SU-DHL-6 (cell line): ENCODE data around the gene EEFSEC.
A peak's percentile ranks its signal among the peaks of the same experiment; 100 is the strongest.

Source experiments
- H2AFZ ChIP-seq: fragments of 200-600 bp; sonication (generic); 2 replicates; pipeline ENCODE4 v1.6.1; 2014; ENCODE audit warnings: low read depth, mild to moderate bottlenecking, moderate library complexity, mixed read lengths, antibody characterized with exemption, low read length; ENCODE audit not compliant: severe bottlenecking
- H3F3A ChIP-seq: fragments of 200-600 bp; shearing (Covaris generic); 2 replicates; pipeline ENCODE4 v1.6.0; 2016; ENCODE audit warnings: antibody characterized with exemption, mild to moderate bottlenecking; ENCODE audit not compliant: insufficient read depth
- H3K27ac ChIP-seq: fragments of 200-600 bp; sonication (generic); 2 replicates; pipeline ENCODE4 v1.5.1; 2016; ENCODE audit warnings: low read depth, mild to moderate bottlenecking, low read length, moderate library complexity, mixed read lengths
- H3K27me3 ChIP-seq: fragments of 200-600 bp; sonication (generic), shearing (Covaris generic); 2 replicates; pipeline ENCODE4 v1.6.0; 2014; ENCODE audit warnings: mild to moderate bottlenecking, low read length
- H3K36me3 ChIP-seq: fragments of 200-600 bp; sonication (generic); 2 replicates; pipeline ENCODE4 v1.6.1; 2014; ENCODE audit warnings: mild to moderate bottlenecking, low read length, mixed read lengths
- H3K4me2 ChIP-seq: fragments of 300-600, 200-600 bp; shearing (Covaris generic), sonication (generic); 2 replicates; pipeline ENCODE4 v1.6.0; 2014; ENCODE audit warnings: low read length, low read depth, mild to moderate bottlenecking; ENCODE audit not compliant: poor library complexity, severe bottlenecking
- H3K4me3 ChIP-seq: fragments of 200-600 bp; sonication (generic); 2 replicates; pipeline ENCODE4 v1.5.1; 2014; ENCODE audit warnings: antibody characterized with exemption, low read length, mild to moderate bottlenecking, mixed read lengths; ENCODE audit not compliant: insufficient read depth, poor library complexity, severe bottlenecking
- H3K79me2 ChIP-seq: fragments of 200-600 bp; sonication (generic); 2 replicates; pipeline ENCODE4 v1.6.1; 2014; ENCODE audit warnings: mild to moderate bottlenecking, low read length, moderate library complexity; ENCODE audit not compliant: insufficient read depth
- H3K9ac ChIP-seq: fragments of 200-600 bp; sonication (generic); 2 replicates; pipeline ENCODE4 v1.7.0; 2014; ENCODE audit warnings: mild to moderate bottlenecking, low read length
- H3K9me2 ChIP-seq: fragments of 200-600 bp; sonication (generic); replicated peaks from 2 replicates; pipeline ENCODE4 v1.6.1; 2014; ENCODE audit warnings: low read length; ENCODE audit not compliant: insufficient read depth
- H3K9me3 ChIP-seq: fragments of 200-600 bp; sonication (generic); 2 replicates; pipeline ENCODE4 v1.6.1; 2014; ENCODE audit warnings: low read length, mixed read lengths; ENCODE audit not compliant: insufficient read depth
- H4K20me1 ChIP-seq: fragments of 200-600 bp; sonication (generic); 2 replicates; pipeline ENCODE4 v1.6.1; 2014; ENCODE audit warnings: low read depth, mild to moderate bottlenecking, antibody characterized with exemption, low read length, moderate library complexity, mixed read lengths
- EZH2phosphoT487 ChIP-seq: fragments of 200-600 bp; sonication (generic), shearing (Covaris generic); conservative IDR thresholded peaks from 2 replicates; pipeline ENCODE4 v1.6.1; 2018; ENCODE audit warnings: mild to moderate bottlenecking, antibody characterized with exemption, low read length, moderate library complexity, mixed read lengths
- TF ChIP-seq, protein P1 (sequence below): fragments of 200-600 bp; sonication (generic); IDR thresholded peaks from one replicate; pipeline ENCODE4 v1.5.1; 2017; ENCODE audit warnings: antibody characterized with exemption, mild to moderate bottlenecking, low read length, moderate library complexity; ENCODE audit not compliant: insufficient read depth, poor library complexity, severe bottlenecking

The EEFSEC gene

DNA sequence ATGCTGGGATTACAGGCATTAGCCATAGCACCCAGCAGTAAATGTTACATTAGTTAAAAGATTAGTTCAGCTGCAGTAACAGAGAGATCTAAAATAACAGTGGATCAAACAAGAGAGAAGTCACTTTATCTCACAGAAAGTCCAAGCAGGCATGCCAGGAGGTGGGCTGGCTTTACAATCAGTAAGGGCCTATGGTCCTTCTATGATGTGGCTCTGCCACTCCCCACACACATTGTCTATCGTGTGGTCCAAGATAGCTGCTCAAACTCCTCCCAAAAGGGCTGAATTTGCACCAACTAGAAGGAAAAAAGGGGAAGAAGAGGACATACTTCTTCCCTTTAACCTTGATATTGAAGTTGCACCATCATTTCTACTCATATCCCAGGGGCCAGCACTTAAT lies 25.0 kb upstream of the EEFSEC start:
- TF ChIP-seq EZH2phosphoT487 = no peak
- TF ChIP-seq, protein P1, sequence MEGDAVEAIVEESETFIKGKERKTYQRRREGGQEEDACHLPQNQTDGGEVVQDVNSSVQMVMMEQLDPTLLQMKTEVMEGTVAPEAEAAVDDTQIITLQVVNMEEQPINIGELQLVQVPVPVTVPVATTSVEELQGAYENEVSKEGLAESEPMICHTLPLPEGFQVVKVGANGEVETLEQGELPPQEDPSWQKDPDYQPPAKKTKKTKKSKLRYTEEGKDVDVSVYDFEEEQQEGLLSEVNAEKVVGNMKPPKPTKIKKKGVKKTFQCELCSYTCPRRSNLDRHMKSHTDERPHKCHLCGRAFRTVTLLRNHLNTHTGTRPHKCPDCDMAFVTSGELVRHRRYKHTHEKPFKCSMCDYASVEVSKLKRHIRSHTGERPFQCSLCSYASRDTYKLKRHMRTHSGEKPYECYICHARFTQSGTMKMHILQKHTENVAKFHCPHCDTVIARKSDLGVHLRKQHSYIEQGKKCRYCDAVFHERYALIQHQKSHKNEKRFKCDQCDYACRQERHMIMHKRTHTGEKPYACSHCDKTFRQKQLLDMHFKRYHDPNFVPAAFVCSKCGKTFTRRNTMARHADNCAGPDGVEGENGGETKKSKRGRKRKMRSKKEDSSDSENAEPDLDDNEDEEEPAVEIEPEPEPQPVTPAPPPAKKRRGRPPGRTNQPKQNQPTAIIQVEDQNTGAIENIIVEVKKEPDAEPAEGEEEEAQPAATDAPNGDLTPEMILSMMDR = no peak
- no peaks in the 10 kb centered on the region for H3K36me3 ChIP-seq
- no peak overlapping the region for H3K27ac ChIP-seq
- H3K4me3 ChIP-seq = no peak overlapping the region
- no peaks in the 10 kb centered on the region for H3K9me3 ChIP-seq
- no peaks in the 10 kb centered on the region for H3K27me3 ChIP-seq
- no peak overlapping the region for H3K4me2 ChIP-seq
- H3K9ac ChIP-seq = no peak overlapping the region
- H3F3A ChIP-seq = peaks cover 10% of the 10 kb centered on the region; the same call in 1 of the 2 replicates
- no peaks in the 10 kb centered on the region for H3K9me2 ChIP-seq
- no peaks in the 10 kb centered on the region for H4K20me1 ChIP-seq
- H2AFZ ChIP-seq = no peak overlapping the region
- H3K79me2 ChIP-seq = peaks cover 4% of the 10 kb centered on the region

DNA sequence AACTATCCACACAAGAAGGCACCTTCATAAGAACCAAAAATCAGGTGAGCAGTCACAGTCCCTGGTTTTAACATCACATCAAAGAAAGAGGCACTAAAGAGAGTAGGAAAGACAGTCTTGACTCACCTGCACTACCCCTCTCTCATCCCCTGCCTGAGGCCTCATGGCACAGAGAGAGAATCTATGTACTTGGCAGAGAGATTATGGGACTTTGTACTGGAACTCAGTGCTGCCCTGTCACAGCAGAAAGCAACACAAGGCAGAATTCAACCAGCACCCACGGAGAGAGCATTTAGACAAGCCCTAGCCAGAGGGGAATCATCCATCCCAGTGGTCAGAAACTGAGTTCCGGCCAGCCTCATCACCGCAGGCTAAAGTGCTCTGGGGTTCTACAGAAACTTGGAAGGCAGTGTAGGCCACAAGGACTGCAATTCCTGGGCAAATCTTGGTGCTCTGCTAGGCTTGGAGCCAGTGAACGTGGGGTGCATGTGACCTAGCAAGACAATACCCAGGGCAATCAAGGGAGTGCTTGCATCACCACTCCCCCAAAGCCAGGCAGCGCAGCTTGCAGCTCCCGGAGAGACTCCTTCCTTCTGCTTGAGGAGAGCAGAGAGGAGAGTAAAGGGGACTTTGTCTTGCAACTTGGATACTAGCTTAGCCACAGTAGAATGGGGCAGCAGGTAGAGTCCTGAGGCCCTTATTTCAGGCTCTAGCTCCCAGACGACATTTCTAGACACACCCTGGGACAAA lies 21.2 kb upstream of the EEFSEC start:
- Histone ChIP-seq H3K27ac (no peak overlapping the region), H2AFZ (no peak overlapping the region), H3K79me2 (no peaks in the 10 kb centered on the region), H3K27me3 (no peaks in the 10 kb centered on the region), H3K9me3 (no peaks in the 10 kb centered on the region), H3K4me3 (no peak overlapping the region), H3F3A (no peaks in the 10 kb centered on the region), H4K20me1 (no peaks in the 10 kb centered on the region), H3K36me3 (no peaks in the 10 kb centered on the region), H3K9ac (no peak overlapping the region), H3K9me2 (no peaks in the 10 kb centered on the region), H3K4me2 (no peak overlapping the region)
- TF ChIP-seq EZH2phosphoT487 = no peak
- TF ChIP-seq, protein P1 = no peak

DNA sequence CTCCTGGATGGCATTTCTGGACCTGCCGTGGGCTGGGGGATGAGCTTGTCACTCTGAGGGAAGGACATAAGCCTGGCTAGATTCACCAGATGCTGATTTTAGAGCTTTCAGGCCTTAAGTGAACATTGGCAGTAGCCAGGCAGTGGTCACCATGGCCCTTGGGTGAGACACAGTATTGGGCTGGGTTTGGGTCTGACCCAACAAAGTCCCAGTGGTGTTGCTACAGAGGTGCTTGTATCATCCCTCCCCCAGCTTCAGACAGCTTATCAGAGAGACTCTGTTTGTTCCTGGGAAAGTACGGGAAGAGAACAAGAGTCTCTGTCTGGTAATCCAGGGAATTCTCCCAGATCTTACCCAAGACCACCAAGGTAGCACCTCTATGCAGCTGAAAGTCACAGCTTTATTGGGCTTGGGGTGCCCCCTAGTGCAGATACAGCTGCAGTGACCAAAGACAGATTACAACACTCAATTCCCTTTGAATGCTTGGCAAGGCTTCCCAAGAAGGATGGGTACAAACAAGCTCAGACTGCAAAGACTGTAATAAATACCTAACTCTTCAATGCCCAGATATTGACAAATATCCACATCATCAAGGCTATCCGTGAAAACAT lies 19.9 kb upstream of the EEFSEC start:
- TF ChIP-seq, protein P1 = peak; percentile 45
- TF ChIP-seq EZH2phosphoT487 = no peak
- no peaks in the 10 kb centered on the region for H4K20me1 ChIP-seq

More for the DNA sequence above, 19.9 kb upstream of the EEFSEC start:
- H3K79me2 ChIP-seq = no peaks in the 10 kb centered on the region
- no peaks in the 10 kb centered on the region for H3K9me2 ChIP-seq
- no peaks in the 10 kb centered on the region for H3K9me3 ChIP-seq
- H3K27ac ChIP-seq = no peak overlapping the region
- no peaks in the 10 kb centered on the region for H3F3A ChIP-seq
- no peak overlapping the region for H3K4me3 ChIP-seq
- H3K27me3 ChIP-seq = no peaks in the 10 kb centered on the region
- no peak overlapping the region for H2AFZ ChIP-seq
- H3K4me2 ChIP-seq = no peak overlapping the region
- no peak overlapping the region for H3K9ac ChIP-seq
- H3K36me3 ChIP-seq = no peaks in the 10 kb centered on the region
